ENCODE measurements around the gene GPR61. TPM values are rescaled to one million over a fixed set of nuclear protein-coding genes. Genes with fewer than 3 reads are reported as not detected.

The GPR61 gene
- total RNA-seq, 2 experiments from 2014 or later = not detected

DNA sequence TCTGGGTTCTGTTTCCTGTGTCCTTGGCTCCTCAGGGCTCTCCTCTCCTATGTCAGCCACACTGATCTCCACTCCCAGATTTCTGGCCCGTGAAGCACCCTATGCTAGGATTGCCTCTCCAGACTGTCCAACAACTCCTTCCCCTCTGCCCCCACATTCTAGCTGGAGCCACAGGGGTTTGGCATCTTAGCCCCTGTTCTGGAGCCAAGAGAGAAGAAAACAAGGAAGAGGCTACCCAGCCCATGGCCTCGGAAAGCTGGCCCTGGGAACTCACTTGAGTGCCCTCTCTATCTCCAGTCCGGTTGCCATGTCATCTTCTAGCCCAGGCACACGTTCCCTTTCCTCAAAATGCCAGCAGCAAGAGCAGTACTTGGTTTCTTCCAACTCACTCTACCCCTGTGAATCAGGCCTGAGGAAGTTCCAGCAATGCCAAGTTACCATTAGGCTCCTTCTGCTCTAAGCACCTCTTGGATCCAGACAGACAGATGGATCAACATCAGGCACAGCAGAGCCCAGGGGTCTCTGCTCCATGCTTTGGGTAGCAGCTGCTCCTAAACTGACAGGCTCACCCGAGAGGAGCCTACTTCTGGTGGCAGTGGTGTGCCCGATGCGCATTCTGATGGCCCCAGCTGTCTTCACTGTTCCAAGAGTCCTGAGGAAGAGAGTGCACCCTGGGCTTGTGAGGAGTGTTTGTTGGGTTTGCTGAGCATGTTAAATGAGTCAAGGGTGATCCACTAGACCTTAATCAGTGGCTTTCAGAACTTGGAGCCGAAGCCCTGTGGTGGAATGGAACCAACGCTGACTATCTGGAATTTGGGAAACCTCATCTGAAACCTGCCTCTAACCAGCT is 11.6 kb upstream of the GPR61 start:
- peaks cover 41% of the 10 kb centered on the region for H3K4me1 Mint-ChIP-seq (ENCODE audit: low read depth)
- no peak overlapping the region for H3K27ac Mint-ChIP-seq
- H3K27me3 Mint-ChIP-seq (ENCODE audit: low read depth) = peaks cover 2% of the 10 kb centered on the region
- H3K9me3 Mint-ChIP-seq (ENCODE audit: insufficient read depth) = no peaks in the 10 kb centered on the region
- H3K4me3 Mint-ChIP-seq = no peak overlapping the region
- ChIA-PET CTCF (interaction anchor here (3.0 to 26.3 kb wide), 2 partner anchors 18 to 24 kb away, joined by 17 to 1507 read pairs; partner anchors contain the start of genes AMIGO1 and CYB561D1), POLR2A (interaction anchor here (6.1 kb wide), 1 partner anchor 33 kb away, joined by 66 read pairs; the partner anchor contains the start of gene CYB561D1)
- DNase-seq = no peak
- no peak for ATAC-seq
- H3K36me3 Mint-ChIP-seq (ENCODE audit: low read depth) = no peaks in the 10 kb centered on the region

DNA sequence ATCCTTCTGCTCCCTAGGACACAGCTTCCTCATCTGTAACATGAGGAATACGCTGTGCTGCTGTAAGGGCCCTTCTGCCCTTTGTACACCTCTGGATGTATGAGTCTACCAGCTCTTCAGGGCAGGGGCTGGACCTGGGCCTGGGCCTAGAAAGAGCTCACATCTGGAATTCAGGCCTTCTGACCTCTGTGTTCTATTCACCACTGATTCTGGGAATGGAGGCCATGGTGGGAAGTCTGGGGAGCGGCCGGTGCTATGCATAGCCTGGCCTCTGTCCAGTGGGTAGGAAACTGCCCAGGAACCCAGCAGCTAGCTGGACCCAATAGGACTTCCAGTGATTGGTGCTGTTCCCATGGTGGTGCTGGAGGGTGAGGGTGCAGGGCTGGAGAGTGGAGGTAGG is 11.0 kb upstream of the GPR61 start:
- DNase-seq (no peak), ATAC-seq (no peak)
- POLR2A ChIA-PET = interaction anchor here (6.1 kb wide), 1 partner anchor 34 kb away, joined by 66 read pairs; the partner anchor contains the start of gene CYB561D1
- Mint-ChIP-seq H3K27ac (peak overlapping the region; percentile 55), H3K4me1 (ENCODE audit: low read depth) (peaks cover 41% of the 10 kb centered on the region), H3K36me3 (ENCODE audit: low read depth) (no peaks in the 10 kb centered on the region), H3K27me3 (ENCODE audit: low read depth) (peaks cover 2% of the 10 kb centered on the region), H3K9me3 (ENCODE audit: insufficient read depth) (no peaks in the 10 kb centered on the region), H3K4me3 (no peak overlapping the region)
- CTCF ChIA-PET = interaction anchor here (3.0 to 26.3 kb wide), 2 partner anchors 17 to 24 kb away, joined by 17 to 1507 read pairs; partner anchors contain the start of genes AMIGO1 and CYB561D1

GRCh38 chr1:109529881-109530456 is 9.7 kb upstream of the GPR61 start:
- Mint-ChIP-seq H3K9me3 (ENCODE audit: insufficient read depth) (no peaks in the 10 kb centered on the region), H3K4me1 (ENCODE audit: low read depth) (peaks cover 36% of the 10 kb centered on the region), H3K27me3 (ENCODE audit: low read depth) (peaks cover 2% of the 10 kb centered on the region), H3K27ac (peak overlapping the region; percentile 19), H3K4me3 (no peak overlapping the region), H3K36me3 (ENCODE audit: low read depth) (no peaks in the 10 kb centered on the region)
- ChIA-PET POLR2A (interaction anchor here (0.9 to 6.1 kb wide), 6 partner anchors 18 to 105 kb away, joined by 3 to 66 read pairs (median 14); partner anchors contain the start of genes CYB561D1 and GNAI3), CTCF (interaction anchor here (0.6 to 26.3 kb wide), 8 partner anchors 16 to 131 kb away, joined by 3 to 1507 read pairs (median 13); partner anchors contain the start of genes AMIGO1, CYB561D1, PSMA5 and SORT1)
- DNase-seq (no peak), ATAC-seq (no peak)

DNA sequence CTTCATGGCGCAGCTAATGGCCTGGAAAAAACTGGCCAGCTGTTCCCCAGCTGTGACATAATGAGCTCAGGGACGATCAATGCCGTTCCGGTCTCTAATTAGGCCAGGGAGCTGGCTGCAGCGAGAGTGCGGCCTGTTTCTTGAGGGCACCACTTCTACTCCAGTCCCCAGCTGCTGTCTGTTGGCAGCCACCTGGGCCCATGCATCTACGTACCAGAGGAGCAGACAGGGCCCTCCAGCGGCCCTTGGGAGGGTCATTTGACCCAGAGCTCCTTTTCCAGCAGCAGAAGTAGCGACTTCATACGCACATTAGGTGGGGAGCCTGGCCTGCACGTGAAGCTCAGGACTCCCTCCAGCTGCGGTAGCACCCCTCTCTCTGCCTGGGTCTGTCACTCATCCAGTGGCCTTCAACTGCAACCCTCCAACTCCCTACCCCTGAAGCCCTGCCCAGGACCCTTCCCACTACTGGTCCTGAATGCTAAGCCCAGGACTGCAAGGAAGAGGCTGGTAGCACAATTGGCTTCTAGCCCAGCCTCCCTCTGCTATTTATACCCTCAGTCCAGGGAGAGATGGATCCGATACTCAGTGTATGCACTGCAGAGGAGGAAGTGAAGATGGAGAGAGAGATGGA is 9.1 kb upstream of the GPR61 start:
- Mint-ChIP-seq H3K9me3 (ENCODE audit: insufficient read depth) (no peaks in the 10 kb centered on the region), H3K36me3 (ENCODE audit: low read depth) (no peaks in the 10 kb centered on the region), H3K27ac (peak overlapping the region; percentile 96), H3K4me1 (ENCODE audit: low read depth) (peaks cover 36% of the 10 kb centered on the region), H3K27me3 (ENCODE audit: low read depth) (peaks cover 2% of the 10 kb centered on the region), H3K4me3 (peak overlapping the region; percentile 1)
- DNase-seq = no peak
- POLR2A ChIA-PET = interaction anchor here (1.7 to 6.1 kb wide), 5 partner anchors 18 to 105 kb away, joined by 5 to 66 read pairs (median 15); partner anchors contain the start of genes CYB561D1 and GNAI3
- CTCF ChIA-PET = interaction anchor here (0.6 to 26.3 kb wide), 9 partner anchors 15 to 131 kb away, joined by 3 to 1507 read pairs (median 17); partner anchors contain the start of genes AMIGO1, CYB561D1, GNAI3 and PSMA5
- no peak for ATAC-seq

DNA sequence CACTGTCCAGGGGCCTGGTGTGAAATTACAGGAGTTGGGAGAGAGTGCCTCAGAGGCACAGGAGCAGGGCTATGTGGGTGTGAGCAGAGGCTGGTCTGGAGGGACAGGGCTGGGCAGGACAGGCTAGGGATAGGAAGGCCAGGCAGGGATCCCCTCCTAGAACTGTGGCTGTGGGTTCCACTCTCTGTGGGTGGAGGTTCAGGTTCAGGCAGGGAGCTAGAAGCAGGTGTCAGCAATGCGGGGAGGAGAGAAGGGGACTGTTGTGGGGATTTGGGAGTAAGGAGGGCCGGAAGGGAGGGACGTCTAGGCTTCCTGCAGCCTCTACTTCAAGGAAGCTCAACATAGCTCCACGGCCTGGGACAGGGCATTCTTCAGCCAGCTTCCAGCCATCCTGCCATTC is 8.3 kb upstream of the GPR61 start:
- Mint-ChIP-seq H3K27me3 (ENCODE audit: low read depth) (no peaks in the 10 kb centered on the region), H3K4me3 (peak overlapping the region; percentile 1), H3K4me1 (ENCODE audit: low read depth) (peaks cover 36% of the 10 kb centered on the region), H3K9me3 (ENCODE audit: insufficient read depth) (no peaks in the 10 kb centered on the region), H3K27ac (peak overlapping the region; percentile 96), H3K36me3 (ENCODE audit: low read depth) (no peaks in the 10 kb centered on the region)
- CTCF ChIA-PET = interaction anchor here (0.7 to 26.3 kb wide), 40 partner anchors 8 to 488 kb away, joined by 3 to 1507 read pairs (median 8); partner anchors contain the start of genes AHCYL1, AMIGO1, ATXN7L2 and CELSR2
- no peak for ATAC-seq
- no peak for DNase-seq
- POLR2A ChIA-PET = interaction anchor here (1.7 to 6.1 kb wide), 5 partner anchors 16 to 106 kb away, joined by 5 to 66 read pairs (median 15); partner anchors contain the start of gene CYB561D1

- DNase-seq = no peak
- H3K9me3 Mint-ChIP-seq (ENCODE audit: insufficient read depth) = no peaks in the 10 kb centered on the region
- H3K36me3 Mint-ChIP-seq (ENCODE audit: low read depth) = no peaks in the 10 kb centered on the region
- POLR2A ChIA-PET = interaction anchor here (0.6 to 6.1 kb wide), 8 partner anchors 16 to 646 kb away, joined by 3 to 66 read pairs (median 5); partner anchors contain the start of genes CYB561D1 and GNAI3
- peaks cover 36% of the 10 kb centered on the region for H3K4me1 Mint-ChIP-seq (ENCODE audit: low read depth)
- CTCF ChIA-PET = interaction anchor here (0.7 to 26.3 kb wide), 60 partner anchors 8 to 702 kb away, joined by 3 to 1507 read pairs (median 6); partner anchors contain the start of genes AHCYL1, AMIGO1, AMPD2 and ATXN7L2
- H3K27ac Mint-ChIP-seq = peak overlapping the region; percentile 96
- ATAC-seq = no peak
- H3K27me3 Mint-ChIP-seq (ENCODE audit: low read depth) = no peaks in the 10 kb centered on the region
- peak overlapping the region; percentile 53 for H3K4me3 Mint-ChIP-seq
These were observed 7.8 kb upstream of the GPR61 start for GRCh38 chr1:109531826-109532364.

GRCh38 chr1:109532365-109533136 is 7.1 kb upstream of the GPR61 start:
- Mint-ChIP-seq H3K27me3 (ENCODE audit: low read depth) (no peaks in the 10 kb centered on the region), H3K9me3 (ENCODE audit: insufficient read depth) (no peaks in the 10 kb centered on the region), H3K36me3 (ENCODE audit: low read depth) (no peaks in the 10 kb centered on the region), H3K4me1 (ENCODE audit: low read depth) (peaks cover 36% of the 10 kb centered on the region), H3K4me3 (peak overlapping the region; percentile 53), H3K27ac (peak overlapping the region; percentile 96)
- peak; percentile 94 for DNase-seq
- POLR2A ChIA-PET = interaction anchor here (0.6 to 6.1 kb wide), 9 partner anchors 16 to 646 kb away, joined by 3 to 66 read pairs (median 4); partner anchors contain the start of genes CYB561D1 and GNAI3
- ATAC-seq = peak; percentile 88
- CTCF ChIA-PET = interaction anchor here (0.6 to 26.3 kb wide), 82 partner anchors 9 to 703 kb away, joined by 3 to 1507 read pairs (median 4); partner anchors contain the start of genes AHCYL1, AMIGO1, AMPD2 and ATXN7L2

GRCh38 chr1:109534307-109534858 is 5.3 kb upstream of the GPR61 start:
- H3K27ac Mint-ChIP-seq = no peak overlapping the region
- ChIA-PET CTCF (interaction anchor here (0.8 to 26.3 kb wide), 6 partner anchors 12 to 422 kb away, joined by 3 to 1507 read pairs (median 4); partner anchors contain the start of genes AMIGO1, CYB561D1, GNAI3 and PSRC1), POLR2A (no interaction called here)
- H3K27me3 Mint-ChIP-seq (ENCODE audit: low read depth) = no peaks in the 10 kb centered on the region
- ATAC-seq (no peak), DNase-seq (no peak)
- no peak overlapping the region for H3K4me3 Mint-ChIP-seq
- no peaks in the 10 kb centered on the region for H3K9me3 Mint-ChIP-seq (ENCODE audit: insufficient read depth)
- H3K4me1 Mint-ChIP-seq (ENCODE audit: low read depth) = peaks cover 36% of the 10 kb centered on the region
- H3K36me3 Mint-ChIP-seq (ENCODE audit: low read depth) = no peaks in the 10 kb centered on the region

GRCh38 chr1:109535481-109535880 is 4.2 kb upstream of the GPR61 start:
- H3K27ac Mint-ChIP-seq = no peak overlapping the region
- H3K4me3 Mint-ChIP-seq = no peak overlapping the region
- ATAC-seq (no peak), DNase-seq (no peak)
- POLR2A ChIA-PET = no interaction called here
- no peaks in the 10 kb centered on the region for H3K9me3 Mint-ChIP-seq (ENCODE audit: insufficient read depth)
- CTCF ChIA-PET = interaction anchor here (0.8 to 26.3 kb wide), 4 partner anchors 10 to 423 kb away, joined by 3 to 1507 read pairs (median 9); partner anchors contain the start of genes AMIGO1, CYB561D1 and PSRC1
- H3K4me1 Mint-ChIP-seq (ENCODE audit: low read depth) = peaks cover 27% of the 10 kb centered on the region
- H3K36me3 Mint-ChIP-seq (ENCODE audit: low read depth) = no peaks in the 10 kb centered on the region
- peaks cover 2% of the 10 kb centered on the region for H3K27me3 Mint-ChIP-seq (ENCODE audit: low read depth)

GRCh38 chr1:109535971-109536491 is 3.6 kb upstream of the GPR61 start:
- POLR2A ChIA-PET = no interaction called here
- Mint-ChIP-seq H3K27ac (no peak overlapping the region), H3K9me3 (ENCODE audit: insufficient read depth) (no peaks in the 10 kb centered on the region), H3K4me3 (no peak overlapping the region), H3K4me1 (ENCODE audit: low read depth) (peaks cover 21% of the 10 kb centered on the region), H3K36me3 (ENCODE audit: low read depth) (no peaks in the 10 kb centered on the region), H3K27me3 (ENCODE audit: low read depth) (peaks cover 5% of the 10 kb centered on the region)
- CTCF ChIA-PET = interaction anchor here (2.3 to 26.3 kb wide), 2 partner anchors 10 to 32 kb away, joined by 15 to 1507 read pairs; partner anchors contain the start of genes AMIGO1 and CYB561D1
- DNase-seq (no peak), ATAC-seq (no peak)

All from activated CD8-positive, alpha-beta T cell treated with anti-CD3 and anti-CD28 coated beads, Interleukin-2, amount 10 ng/mL, durations not matched to agents 7 days and 5 days (primary cell).